ENCODE results near the gene RPS6KA2.
"Not testable (repeated sequence)": the region's sequence is repeated elsewhere in the genome, so short reads cannot be mapped to it uniquely, and the experiment has no call there.

Gene RPS6KA2

DNA sequence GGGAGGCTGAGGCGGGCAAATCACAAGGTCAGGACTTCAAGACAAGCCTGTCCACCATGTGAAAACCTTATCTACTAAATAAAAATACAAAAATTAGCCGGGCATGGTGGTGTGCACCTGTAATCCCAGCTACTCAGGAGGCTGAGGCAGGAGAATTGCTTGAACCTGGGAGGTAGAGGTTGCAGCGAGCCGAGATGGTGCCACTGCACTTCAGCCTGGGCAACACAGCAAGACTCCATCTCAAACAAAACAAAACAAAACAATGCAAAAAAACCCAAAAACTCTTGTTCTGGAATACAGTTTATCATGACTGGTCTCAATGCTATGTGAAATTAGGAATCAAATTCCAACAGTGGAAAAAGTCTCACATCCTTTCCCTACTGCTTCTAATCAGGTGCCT, 264.6 kb downstream of the RPS6KA2 start:
- not testable (repeated sequence) for H3K27ac Mint-ChIP-seq; H3K9me3 Mint-ChIP-seq; H3K4me1 Mint-ChIP-seq (ENCODE audit: low read depth); H3K4me3 Mint-ChIP-seq
- Mint-ChIP-seq H3K27me3 (peaks cover 13% of the 10 kb centered on the region), H3K36me3 (ENCODE audit: low read depth) (peaks cover 14% of the 10 kb centered on the region)

DNA sequence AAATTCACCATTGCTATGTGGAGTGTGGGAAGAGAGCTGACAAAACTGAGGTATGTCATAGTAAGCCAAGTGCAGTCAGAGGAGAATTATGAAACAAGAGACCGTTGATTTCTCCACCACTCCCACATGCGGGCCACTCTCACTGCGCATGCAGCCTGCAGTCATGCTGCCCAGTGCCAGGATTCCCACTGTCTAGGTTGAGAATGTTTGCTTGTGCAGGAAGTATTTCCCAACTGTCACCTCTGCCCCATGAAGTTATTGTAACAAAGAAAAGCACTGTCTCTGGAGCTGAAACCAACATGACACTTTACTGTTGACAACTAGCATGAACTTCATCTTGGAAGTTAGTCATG, 266.0 kb downstream of the RPS6KA2 start:
- no peak overlapping the region for H3K4me3 Mint-ChIP-seq
- no peaks in the 10 kb centered on the region for H3K9me3 Mint-ChIP-seq
- no peak overlapping the region for H3K27ac Mint-ChIP-seq
- H3K36me3 Mint-ChIP-seq (ENCODE audit: low read depth) = peaks cover 14% of the 10 kb centered on the region
- H3K27me3 Mint-ChIP-seq = peaks cover 19% of the 10 kb centered on the region
- H3K4me1 Mint-ChIP-seq (ENCODE audit: low read depth) = no peaks in the 10 kb centered on the region

DNA sequence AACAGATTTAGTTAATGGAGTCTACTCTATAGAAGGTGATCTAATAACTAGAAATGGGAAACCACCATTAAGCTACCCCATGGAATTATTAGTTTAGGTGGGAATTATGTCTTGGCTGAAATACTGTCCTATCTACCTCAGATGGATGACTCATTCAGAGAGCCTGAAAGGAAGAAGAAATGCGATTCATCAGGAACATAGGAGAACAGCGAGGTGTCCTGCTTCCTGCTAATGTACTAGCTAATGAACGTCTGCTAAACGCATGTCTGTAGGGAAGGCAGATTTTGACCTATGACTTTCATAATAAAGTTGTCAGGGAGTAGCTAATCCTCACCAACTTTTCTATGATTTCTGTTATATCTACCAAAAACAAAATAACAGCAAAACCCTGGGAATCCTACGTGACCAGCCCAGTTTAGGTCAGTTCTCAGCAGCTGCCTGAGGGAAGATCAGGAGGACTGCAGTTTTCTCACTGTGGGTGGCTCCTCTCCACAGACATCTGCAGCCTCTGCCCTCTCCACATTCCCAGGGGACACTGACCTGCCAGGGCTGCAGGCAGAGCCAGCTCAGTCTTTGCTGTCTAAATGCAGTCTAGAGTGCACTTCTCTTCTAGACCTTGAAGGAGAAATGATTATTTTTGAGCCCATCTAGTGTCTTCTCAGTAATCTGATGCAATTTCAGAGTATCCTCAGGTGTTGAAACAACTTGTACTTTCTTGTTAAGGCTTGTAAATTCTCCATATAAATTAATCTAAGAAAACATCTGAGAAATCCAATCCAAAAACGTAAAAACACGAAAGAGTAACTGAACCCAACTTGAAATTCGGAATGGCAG, 266.6 kb downstream of the RPS6KA2 start:
- no peaks in the 10 kb centered on the region for H3K9me3 Mint-ChIP-seq
- no peak overlapping the region for H3K27ac Mint-ChIP-seq
- no peaks in the 10 kb centered on the region for H3K4me1 Mint-ChIP-seq (ENCODE audit: low read depth)
- H3K4me3 Mint-ChIP-seq = no peak overlapping the region
- H3K27me3 Mint-ChIP-seq = peaks cover 20% of the 10 kb centered on the region
- H3K36me3 Mint-ChIP-seq (ENCODE audit: low read depth) = peaks cover 9% of the 10 kb centered on the region
